GM12874 (cell line): ENCODE data around the gene WNK2.

ENCODE experiments used
- TF ChIP-seq, protein P1 (sequence below): IDR thresholded peaks from 2 replicates; pipeline ENCODE4 v1.5.1; 2011; ENCODE audit warnings: low read depth, mild to moderate bottlenecking, control low read depth, low read length, moderate library complexity; ENCODE audit not compliant: insufficient read depth

Gene WNK2

DNA sequence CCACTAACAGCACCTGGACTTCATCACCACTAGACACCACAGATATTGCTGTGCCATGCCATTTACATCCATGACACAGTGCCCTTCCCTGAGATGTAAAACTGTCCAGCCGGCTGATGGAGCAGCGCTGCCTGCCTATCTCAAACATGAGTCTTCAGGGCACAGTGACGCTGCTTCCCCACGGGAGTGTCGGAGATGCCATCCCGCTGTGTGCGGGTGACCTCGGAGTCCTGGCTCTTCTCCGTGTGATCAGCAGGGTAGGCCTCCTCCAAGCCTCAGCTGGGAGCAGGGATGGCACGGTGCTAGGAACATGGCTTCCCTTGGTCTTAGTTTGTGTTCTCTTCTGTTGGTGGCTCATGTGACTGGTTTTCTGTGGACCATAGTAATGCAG lies 137.3 kb downstream of the WNK2 start:
- TF ChIP-seq, protein P1, sequence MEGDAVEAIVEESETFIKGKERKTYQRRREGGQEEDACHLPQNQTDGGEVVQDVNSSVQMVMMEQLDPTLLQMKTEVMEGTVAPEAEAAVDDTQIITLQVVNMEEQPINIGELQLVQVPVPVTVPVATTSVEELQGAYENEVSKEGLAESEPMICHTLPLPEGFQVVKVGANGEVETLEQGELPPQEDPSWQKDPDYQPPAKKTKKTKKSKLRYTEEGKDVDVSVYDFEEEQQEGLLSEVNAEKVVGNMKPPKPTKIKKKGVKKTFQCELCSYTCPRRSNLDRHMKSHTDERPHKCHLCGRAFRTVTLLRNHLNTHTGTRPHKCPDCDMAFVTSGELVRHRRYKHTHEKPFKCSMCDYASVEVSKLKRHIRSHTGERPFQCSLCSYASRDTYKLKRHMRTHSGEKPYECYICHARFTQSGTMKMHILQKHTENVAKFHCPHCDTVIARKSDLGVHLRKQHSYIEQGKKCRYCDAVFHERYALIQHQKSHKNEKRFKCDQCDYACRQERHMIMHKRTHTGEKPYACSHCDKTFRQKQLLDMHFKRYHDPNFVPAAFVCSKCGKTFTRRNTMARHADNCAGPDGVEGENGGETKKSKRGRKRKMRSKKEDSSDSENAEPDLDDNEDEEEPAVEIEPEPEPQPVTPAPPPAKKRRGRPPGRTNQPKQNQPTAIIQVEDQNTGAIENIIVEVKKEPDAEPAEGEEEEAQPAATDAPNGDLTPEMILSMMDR: no peak

- TF ChIP-seq, protein P1: no peak
Observed at GRCh38 chr9:93324191-93324834, 140.4 kb downstream of the WNK2 start.

GRCh38 chr9:93325307-93326035 lies 141.5 kb downstream of the WNK2 start:
- TF ChIP-seq, protein P1: no peak

DNA sequence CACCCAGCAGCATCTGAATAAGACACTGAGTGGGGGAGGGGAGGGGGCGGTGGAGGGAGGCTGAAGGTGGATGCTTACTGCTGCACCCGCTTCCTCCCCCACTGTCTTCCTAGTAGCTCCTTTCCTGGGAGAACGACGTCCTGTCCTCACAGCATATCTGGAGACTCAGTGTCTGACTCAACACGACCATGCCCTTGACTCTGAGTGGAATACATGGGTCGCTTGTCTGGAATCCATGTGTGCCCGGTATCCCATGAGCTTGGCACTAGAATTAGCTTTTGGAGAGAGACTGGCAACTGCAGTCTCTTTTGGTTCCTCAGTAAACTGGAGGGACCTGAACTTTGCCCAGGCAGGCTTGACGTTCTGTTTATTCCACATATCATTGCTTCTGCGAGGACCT lies 142.1 kb downstream of the WNK2 start:
- TF ChIP-seq, protein P1: no peak

DNA sequence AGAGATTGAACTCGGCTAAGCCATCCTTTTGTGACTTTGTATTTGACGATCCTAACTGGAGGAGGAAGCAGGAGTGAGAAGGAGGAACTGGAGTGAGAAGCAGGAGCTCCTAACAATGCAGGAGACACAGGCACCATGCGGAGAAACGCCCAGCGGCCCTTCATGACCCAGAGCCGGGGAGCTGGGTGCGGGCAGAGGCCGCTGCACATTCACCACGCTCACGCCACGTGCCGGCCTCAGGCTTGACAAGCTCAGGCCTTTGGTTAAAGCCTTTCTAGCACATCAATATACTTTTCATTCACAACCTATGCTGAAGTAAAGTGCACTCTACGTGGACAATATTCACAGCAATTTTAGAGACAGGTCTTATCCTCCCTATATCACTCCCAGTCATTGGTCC lies 142.7 kb downstream of the WNK2 start:
- TF ChIP-seq, protein P1: no peak

DNA sequence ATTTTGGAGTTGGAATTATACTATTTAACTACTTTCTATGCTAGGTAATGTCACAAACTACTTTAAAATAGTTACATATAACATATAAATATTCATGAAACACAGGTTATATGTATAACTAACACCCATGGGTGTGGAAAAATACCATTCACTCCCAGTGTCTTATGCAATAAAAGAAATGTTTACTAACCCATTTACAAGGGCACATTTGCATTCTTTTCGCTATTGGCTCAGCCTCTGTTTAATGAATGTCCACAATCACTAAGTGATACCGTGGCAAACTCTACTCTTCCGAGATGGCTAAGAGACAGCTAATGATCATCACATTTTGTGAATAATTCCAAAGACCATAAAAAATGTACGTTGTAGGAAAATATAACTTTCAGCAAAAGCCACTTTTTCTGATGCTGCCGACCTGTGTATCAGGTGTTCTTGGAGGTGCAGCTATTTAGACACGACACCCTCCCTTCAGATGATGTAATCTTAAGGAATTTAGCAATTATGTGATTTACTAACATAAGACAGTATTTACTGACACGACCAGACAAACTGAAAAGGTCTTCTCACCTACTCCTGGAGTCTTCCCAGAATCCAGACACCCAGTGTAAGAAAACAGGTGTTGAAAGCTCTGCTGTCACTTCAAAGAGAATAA lies 145.8 kb downstream of the WNK2 start:
- TF ChIP-seq, protein P1: no peak

GRCh38 chr9:93332317-93332716 lies 148.4 kb downstream of the WNK2 start:
- TF ChIP-seq, protein P1: no peak
